ENCODE measurements around the gene LIMS2.

LIMS2 gene

DNA sequence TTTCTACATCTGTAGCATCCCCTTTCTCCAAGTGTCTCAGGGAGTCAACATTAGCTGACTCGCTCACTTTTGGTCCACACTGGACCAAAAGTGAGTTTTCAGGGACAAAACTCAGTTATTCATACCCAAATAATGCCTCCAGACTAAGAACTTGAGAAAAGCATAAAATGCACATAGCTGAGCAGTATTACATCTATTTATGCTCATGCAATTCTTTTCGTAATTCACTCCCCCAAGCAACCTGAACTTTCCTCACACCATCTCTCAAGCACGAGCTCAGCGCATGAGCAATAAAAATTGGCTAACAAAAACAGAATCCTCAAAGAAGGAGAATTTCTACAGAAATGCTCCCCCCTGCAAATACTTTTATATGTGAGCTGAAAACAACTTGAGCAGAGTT lies 42.9 kb upstream of the LIMS2 start:
- no peak for DNase-seq
- no peaks in the 10 kb centered on the region for H3K4me1 ChIP-seq
- TF ChIP-seq, protein P1, sequence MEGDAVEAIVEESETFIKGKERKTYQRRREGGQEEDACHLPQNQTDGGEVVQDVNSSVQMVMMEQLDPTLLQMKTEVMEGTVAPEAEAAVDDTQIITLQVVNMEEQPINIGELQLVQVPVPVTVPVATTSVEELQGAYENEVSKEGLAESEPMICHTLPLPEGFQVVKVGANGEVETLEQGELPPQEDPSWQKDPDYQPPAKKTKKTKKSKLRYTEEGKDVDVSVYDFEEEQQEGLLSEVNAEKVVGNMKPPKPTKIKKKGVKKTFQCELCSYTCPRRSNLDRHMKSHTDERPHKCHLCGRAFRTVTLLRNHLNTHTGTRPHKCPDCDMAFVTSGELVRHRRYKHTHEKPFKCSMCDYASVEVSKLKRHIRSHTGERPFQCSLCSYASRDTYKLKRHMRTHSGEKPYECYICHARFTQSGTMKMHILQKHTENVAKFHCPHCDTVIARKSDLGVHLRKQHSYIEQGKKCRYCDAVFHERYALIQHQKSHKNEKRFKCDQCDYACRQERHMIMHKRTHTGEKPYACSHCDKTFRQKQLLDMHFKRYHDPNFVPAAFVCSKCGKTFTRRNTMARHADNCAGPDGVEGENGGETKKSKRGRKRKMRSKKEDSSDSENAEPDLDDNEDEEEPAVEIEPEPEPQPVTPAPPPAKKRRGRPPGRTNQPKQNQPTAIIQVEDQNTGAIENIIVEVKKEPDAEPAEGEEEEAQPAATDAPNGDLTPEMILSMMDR (IDR thresholded peaks at IDR 0.05; ENCODE audit: low read depth, low read length) = no peak
- H3K36me3 ChIP-seq = peaks cover 17% of the 10 kb centered on the region
- H3K9me3 ChIP-seq = no peaks in the 10 kb centered on the region
- H3K4me3 ChIP-seq (ENCODE audit: low read depth, low read length) = no peak overlapping the region
- H3K27me3 ChIP-seq = no peaks in the 10 kb centered on the region

DNA sequence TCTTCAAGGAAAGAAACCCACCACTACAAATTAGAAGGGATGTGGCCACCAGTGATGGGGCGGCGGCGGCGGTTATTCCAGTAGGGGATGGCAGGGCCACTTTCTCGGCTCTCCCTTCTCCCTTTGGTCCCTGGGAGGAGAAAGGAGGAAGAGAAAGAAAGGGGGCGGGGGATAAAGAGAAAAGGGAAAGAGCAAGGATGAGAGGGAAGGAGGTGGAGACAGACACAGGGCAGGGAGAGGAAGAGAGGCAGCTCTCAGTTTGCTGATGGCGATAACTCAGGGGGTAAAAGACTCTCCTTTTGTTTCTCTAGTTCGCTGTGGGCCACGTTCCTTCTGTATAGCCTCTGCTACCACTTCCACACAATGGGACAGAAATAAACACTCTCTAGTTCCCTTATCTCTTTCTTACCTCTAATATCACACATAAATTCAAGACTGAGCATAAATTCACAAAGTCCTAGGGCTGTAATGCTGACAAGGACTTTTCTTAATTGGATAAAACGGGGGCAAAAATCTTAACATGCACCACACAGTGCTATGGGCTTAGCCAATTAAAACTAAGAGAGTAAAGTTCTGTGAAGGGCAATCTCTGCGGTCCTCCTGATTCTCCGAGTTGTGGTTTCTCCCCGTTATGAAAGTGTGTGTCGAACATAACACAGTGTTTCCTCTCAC lies 40.6 kb upstream of the LIMS2 start:
- no peaks in the 10 kb centered on the region for H3K27me3 ChIP-seq

DNA sequence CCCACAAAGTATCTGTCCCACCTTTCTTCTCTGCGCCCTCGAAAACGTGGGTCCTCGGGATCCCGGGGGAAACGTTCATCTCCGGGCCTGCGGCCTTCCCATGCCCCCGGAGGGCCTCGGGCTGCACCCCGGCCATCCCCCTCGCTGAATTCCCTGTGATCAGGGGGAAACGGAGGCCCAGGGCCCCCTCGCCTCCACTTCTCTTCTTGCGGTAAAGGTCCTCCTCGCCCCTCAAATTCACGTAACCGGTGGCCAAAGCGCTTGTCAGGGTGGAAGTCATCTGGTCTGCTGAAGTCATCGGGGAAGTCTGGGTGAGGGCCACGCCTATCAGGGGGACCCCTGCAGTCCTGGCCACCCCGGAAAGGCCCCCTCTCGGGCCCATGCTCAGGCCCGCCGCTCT lies 38.2 kb upstream of the LIMS2 start:
- TF ChIP-seq, protein P1 (IDR thresholded peaks at IDR 0.05; ENCODE audit: low read depth, low read length) = no peak
- Histone ChIP-seq H3K4me1 (no peaks in the 10 kb centered on the region), H3K9me3 (no peaks in the 10 kb centered on the region), H3K27me3 (no peaks in the 10 kb centered on the region), H3K4me3 (ENCODE audit: low read depth, low read length) (no peak overlapping the region), H3K36me3 (peaks cover 5% of the 10 kb centered on the region; the same call in 1 of the 2 replicates)
- DNase-seq = no peak

More for the DNA sequence above, 40.6 kb upstream of the LIMS2 start:
- TF ChIP-seq, protein P1 (IDR thresholded peaks at IDR 0.05; ENCODE audit: low read depth, low read length) = no peak
- Histone ChIP-seq H3K4me3 (ENCODE audit: low read depth, low read length) (no peak overlapping the region), H3K36me3 (peaks cover 9% of the 10 kb centered on the region), H3K9me3 (no peaks in the 10 kb centered on the region), H3K4me1 (no peaks in the 10 kb centered on the region)
- no peak for DNase-seq

DNA sequence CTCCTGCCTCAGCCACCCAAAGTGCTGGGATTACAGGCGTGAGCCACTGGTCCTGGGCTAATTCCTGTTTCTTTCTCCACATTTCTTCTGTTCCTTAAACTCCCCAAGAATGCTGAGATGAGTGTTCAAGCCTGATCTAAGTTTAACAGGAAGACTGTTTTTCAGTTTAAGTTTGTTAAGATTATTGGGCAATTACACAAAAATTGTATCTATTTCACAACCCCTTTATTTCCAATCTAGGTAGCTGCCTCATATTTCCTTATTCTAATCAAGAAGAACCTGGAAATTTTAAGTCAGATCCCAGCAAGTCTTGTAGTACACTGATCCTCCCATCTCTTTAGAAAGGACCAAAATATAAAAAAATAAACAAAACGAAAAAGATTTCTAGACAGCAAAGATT lies 37.7 kb upstream of the LIMS2 start:
- DNase-seq = no peak
- Histone ChIP-seq H3K27me3 (no peaks in the 10 kb centered on the region), H3K36me3 (peaks cover 5% of the 10 kb centered on the region), H3K4me3 (ENCODE audit: low read depth, low read length) (no peak overlapping the region), H3K4me1 (no peaks in the 10 kb centered on the region), H3K9me3 (no peaks in the 10 kb centered on the region)
- TF ChIP-seq, protein P1 (IDR thresholded peaks at IDR 0.05; ENCODE audit: low read depth, low read length) = no peak

DNA sequence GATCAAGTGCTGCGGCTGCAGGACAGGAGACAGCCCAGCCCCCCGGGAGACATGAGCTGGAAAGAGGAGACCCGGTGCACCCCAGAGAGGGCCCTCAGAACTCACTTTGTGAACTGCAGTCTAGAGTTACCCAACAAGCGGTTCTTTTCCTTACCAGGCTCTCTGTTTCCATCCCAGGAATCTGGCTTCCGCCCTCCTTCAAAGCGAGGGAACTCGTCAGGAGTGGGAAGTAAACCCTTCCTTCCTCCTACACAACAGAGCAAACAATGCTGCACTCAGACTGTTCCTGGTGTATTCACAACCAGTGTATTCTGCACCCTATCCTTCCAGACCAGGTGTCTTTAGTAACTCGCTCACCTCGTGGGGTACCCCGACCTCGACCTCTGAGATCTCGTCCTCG lies 34.0 kb upstream of the LIMS2 start:
- Histone ChIP-seq H3K4me3 (ENCODE audit: low read depth, low read length) (no peak overlapping the region), H3K27me3 (no peaks in the 10 kb centered on the region), H3K9me3 (no peaks in the 10 kb centered on the region), H3K36me3 (peaks cover 12% of the 10 kb centered on the region), H3K4me1 (no peaks in the 10 kb centered on the region)
- DNase-seq = no peak
- TF ChIP-seq, protein P1 (IDR thresholded peaks at IDR 0.05; ENCODE audit: low read depth, low read length) = no peak

DNA sequence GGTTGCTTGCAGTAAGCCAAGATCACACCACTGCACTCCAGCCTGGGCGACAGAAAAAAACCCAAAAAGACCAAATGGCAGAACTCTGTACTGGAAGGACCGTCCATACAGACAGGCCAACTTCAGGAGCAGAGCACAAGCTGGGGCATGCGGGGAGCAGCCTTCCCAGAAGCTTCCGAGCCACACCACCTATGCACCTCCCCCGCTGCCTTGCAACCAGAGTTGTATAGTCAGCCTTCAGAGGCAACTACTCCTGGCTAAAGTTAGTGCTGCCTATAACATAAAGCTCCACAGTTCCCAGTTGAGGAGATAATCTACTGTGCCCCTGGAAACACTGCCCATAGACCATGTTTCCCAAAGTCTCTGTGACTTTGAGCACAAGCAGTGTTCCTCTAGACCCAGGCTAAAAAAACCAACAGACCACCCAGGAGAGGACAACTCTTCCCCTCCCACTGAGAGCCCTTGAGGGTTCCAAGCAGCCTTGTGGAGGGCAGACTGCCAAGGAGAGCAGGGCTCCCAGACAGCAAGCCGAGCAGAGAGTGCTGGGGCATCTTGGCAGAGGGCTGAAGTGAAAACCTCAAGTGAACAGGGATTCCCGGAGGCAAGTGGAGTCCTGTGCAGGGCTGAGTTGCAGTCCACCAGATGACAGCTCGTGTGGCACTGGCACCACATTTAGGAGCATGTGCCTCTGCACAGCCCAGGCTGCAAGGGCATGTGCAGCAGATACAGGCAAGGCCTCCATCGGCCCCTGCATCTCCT lies 32.7 kb upstream of the LIMS2 start:
- Histone ChIP-seq H3K9me3 (no peaks in the 10 kb centered on the region), H3K27me3 (no peaks in the 10 kb centered on the region), H3K4me1 (no peaks in the 10 kb centered on the region), H3K36me3 (peaks cover 12% of the 10 kb centered on the region), H3K4me3 (ENCODE audit: low read depth, low read length) (no peak overlapping the region)
- DNase-seq = no peak
- TF ChIP-seq, protein P1 (IDR thresholded peaks at IDR 0.05; ENCODE audit: low read depth, low read length) = no peak

All from BE2C (cell line).